ENCODE measurements around the gene GPR137C.

Gene GPR137C

GRCh38 chr14:52552063-52552988 is at the start of gene GPR137C, which contains the start of gene TXNDC16:
Gene GPR137C, plus strand, starts transcription at chr14:52552836. Its CDS starts 312 bp downstream, at chr14:52553148.
Gene TXNDC16, minus strand, starts transcription at chr14:52552505. Its CDS starts 8,948 bp downstream, at chr14:52543557.
- H3K27ac ChIP-seq = peak within 1 kb of the TSS; percentile 74
- TF ChIP-seq ZFX (IDR thresholded peaks at IDR 0.05) = peak; percentile 34; the same call in 1 of the 2 replicates
- TF ChIP-seq, protein P1, sequence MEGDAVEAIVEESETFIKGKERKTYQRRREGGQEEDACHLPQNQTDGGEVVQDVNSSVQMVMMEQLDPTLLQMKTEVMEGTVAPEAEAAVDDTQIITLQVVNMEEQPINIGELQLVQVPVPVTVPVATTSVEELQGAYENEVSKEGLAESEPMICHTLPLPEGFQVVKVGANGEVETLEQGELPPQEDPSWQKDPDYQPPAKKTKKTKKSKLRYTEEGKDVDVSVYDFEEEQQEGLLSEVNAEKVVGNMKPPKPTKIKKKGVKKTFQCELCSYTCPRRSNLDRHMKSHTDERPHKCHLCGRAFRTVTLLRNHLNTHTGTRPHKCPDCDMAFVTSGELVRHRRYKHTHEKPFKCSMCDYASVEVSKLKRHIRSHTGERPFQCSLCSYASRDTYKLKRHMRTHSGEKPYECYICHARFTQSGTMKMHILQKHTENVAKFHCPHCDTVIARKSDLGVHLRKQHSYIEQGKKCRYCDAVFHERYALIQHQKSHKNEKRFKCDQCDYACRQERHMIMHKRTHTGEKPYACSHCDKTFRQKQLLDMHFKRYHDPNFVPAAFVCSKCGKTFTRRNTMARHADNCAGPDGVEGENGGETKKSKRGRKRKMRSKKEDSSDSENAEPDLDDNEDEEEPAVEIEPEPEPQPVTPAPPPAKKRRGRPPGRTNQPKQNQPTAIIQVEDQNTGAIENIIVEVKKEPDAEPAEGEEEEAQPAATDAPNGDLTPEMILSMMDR (conservative IDR thresholded peaks at IDR 0.05) = no peak

- H3K27ac ChIP-seq = no peak overlapping the region
- TF ChIP-seq, protein P1 (conservative IDR thresholded peaks at IDR 0.05) = no peak
- TF ChIP-seq ZFX (IDR thresholded peaks at IDR 0.05) = no peak
Measured at GRCh38 chr14:52513249-52513648, 39.4 kb upstream of the GPR137C start.

GRCh38 chr14:52514046-52514811 is 38.4 kb upstream of the GPR137C start:
- TF ChIP-seq, protein P1 (conservative IDR thresholded peaks at IDR 0.05) = no peak
- no peak for TF ChIP-seq ZFX (IDR thresholded peaks at IDR 0.05)
- H3K27ac ChIP-seq = no peak overlapping the region

- peak overlapping the region; percentile 27; the same call in 1 of the 2 replicates for H3K27ac ChIP-seq
- TF ChIP-seq ZFX (IDR thresholded peaks at IDR 0.05) = no peak
Measured at GRCh38 chr14:52522033-52522432, 30.6 kb upstream of the GPR137C start.

- TF ChIP-seq, protein P1 (conservative IDR thresholded peaks at IDR 0.05) = no peak
- TF ChIP-seq ZFX (IDR thresholded peaks at IDR 0.05) = no peak
- peak overlapping the region; percentile 27; the same call in 1 of the 2 replicates for H3K27ac ChIP-seq
Measured at GRCh38 chr14:52522581-52523345, 29.9 kb upstream of the GPR137C start.

DNA sequence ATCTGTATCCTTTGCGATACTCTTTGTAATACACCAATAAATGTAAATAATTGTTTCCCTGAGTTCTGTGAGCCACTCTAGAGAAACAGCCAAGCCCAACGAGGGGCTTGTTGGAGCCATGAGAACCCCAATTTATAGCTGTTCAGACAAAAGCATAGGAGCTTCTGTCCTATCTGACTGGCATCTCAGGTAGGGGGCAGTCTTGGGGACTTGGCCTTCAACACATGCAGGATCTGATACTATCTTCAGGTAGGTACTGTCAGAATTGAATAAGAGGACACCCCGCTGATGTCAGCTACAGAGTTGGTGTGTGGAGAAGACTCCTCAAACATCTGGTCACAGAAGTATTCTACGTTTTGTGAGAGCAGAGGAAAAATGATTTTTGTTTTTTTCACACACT is 25.6 kb upstream of the GPR137C start:
- no peak for TF ChIP-seq ZFX (IDR thresholded peaks at IDR 0.05)
- TF ChIP-seq, protein P1 (conservative IDR thresholded peaks at IDR 0.05) = no peak; the same call in 1 of the 2 replicates
- no peak overlapping the region for H3K27ac ChIP-seq

GRCh38 chr14:52531481-52531880 is 21.2 kb upstream of the GPR137C start:
- TF ChIP-seq, protein P1 (conservative IDR thresholded peaks at IDR 0.05) = no peak
- no peak for TF ChIP-seq ZFX (IDR thresholded peaks at IDR 0.05)
- no peak overlapping the region for H3K27ac ChIP-seq

Data from C4-2B (cell line).